GM21367 (cell line): ENCODE results near the gene FHL3.

Experiments
- ATAC-seq: cut with Tn5 transposase; IDR thresholded peaks from one replicate; pipeline ENCODE4 v1.9.1; 2021; ENCODE audit not compliant: unreplicated experiment

FHL3 gene, protein sequence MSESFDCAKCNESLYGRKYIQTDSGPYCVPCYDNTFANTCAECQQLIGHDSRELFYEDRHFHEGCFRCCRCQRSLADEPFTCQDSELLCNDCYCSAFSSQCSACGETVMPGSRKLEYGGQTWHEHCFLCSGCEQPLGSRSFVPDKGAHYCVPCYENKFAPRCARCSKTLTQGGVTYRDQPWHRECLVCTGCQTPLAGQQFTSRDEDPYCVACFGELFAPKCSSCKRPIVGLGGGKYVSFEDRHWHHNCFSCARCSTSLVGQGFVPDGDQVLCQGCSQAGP

GRCh38 chr1:38005195-38006007, at the start of gene FHL3:
Gene FHL3 (minus strand): TSS chr1:38005514. CDS start chr1:37999412, 6,102 bp downstream.
- ATAC-seq = no peak

- no peak for ATAC-seq
Observed at GRCh38 chr1:38053416-38054091, 48.2 kb upstream of the FHL3 start.

DNA sequence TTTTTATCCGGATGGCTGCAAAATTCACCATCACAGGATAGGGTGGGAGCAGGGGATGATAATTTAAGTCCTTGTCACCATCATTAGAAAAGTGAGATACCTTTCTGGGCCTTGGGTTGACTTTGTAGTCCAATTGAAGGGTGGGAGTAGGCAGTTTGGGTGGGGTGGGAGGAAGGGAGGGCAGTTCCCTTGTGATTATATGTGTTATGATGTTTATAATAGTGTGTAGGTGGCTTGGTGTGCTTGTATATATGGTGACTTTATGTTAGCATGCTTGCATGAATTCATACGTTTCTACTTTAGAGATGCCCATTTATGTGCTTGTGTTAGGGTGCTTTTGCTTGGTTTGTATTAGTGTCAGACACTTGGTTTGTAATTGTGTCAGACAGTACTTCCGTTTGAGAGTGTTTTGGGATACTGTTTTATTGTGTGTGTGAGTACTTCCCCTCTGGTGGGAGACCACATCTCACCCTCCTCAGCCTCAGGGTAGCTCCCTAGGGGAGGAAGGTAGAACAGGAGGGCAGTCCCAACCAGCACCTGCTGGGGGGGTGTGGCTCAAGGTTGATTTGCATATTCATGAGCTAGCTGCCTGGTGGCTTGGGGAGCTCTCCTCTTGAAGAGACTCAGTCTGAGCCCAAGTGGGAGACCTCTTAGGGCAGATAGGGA, 47.6 kb upstream of the FHL3 start:
- ATAC-seq = no peak

- ATAC-seq = no peak
Observed at GRCh38 chr1:38051079-38051543, 45.8 kb upstream of the FHL3 start.

- no peak for ATAC-seq
Observed at GRCh38 chr1:38050397-38051078, 45.2 kb upstream of the FHL3 start.

DNA sequence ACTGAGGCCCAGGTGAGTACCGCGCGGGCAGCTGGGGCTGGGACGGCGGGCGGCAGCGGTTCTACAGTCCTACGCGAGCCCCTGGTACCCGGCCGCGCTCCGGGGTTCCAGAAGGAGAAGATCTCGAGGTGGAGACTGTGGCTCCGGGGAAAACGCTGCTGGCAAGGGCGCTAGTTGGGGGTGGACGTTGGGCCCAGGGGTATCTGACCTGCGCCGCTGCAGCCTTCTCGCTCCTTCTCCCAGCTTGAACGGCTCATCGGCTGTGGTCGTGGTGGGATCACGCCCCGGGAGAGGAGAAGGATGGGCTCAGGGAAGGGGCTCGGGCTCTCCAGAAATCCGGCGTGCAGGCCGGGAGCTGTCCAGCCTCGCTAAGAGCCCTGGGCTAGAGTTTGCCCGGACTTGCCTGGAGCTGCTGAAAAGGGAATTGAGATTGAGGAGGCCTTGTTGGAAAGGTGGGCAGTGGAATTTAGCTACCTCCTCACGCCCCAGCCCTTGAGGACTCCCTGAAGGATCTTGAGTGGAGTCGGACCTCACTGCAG, 42.4 kb upstream of the FHL3 start:
- ATAC-seq = no peak

DNA sequence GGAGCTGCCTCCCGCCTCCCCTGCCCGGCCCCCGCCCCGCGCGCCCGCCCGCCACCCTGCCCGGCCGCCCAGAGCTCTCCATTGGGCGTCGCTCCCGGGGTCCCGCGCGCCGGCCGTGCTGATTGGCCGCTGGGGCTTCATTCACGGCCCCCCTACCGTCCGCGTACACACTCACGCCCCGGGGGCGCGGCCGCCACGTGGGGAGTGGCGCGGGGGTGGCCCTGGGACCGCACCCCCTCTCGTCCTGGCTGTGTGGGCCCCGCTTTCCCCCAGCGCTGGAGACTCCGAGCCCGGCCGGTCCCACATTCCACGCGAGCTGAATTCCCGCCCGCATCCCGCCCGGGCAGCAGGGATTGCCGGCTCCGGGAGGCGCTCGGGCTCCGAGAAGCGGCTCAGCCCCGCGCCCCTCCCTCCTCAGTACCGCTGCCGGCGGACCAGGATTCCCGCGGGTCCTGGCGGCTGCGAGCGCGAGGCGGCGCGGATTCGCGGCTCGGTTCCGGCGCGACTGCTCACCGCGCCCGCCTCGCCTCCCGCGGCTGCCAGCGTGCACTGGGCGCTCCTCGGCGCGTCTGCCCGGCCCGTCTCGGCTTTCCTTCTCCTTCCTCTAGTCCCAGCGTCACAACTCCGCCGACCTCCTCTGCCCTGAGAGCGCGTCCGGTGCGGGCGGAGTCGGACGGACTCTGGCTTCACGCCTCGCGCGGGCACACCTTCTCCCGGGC, 41.7 kb upstream of the FHL3 start:
- ATAC-seq = peak; percentile 39

GRCh38 chr1:38046333-38046883, 41.1 kb upstream of the FHL3 start, which contains the start of gene POU3F1:
Gene POU3F1 (minus strand): TSS chr1:38046793. CDS start chr1:38046743, 50 bp downstream.
- ATAC-seq = peak; percentile 38

GRCh38 chr1:38045401-38046332, 40.4 kb upstream of the FHL3 start:
- no peak for ATAC-seq

- no peak for ATAC-seq
Observed at GRCh38 chr1:38044221-38045215, 39.2 kb upstream of the FHL3 start.

DNA sequence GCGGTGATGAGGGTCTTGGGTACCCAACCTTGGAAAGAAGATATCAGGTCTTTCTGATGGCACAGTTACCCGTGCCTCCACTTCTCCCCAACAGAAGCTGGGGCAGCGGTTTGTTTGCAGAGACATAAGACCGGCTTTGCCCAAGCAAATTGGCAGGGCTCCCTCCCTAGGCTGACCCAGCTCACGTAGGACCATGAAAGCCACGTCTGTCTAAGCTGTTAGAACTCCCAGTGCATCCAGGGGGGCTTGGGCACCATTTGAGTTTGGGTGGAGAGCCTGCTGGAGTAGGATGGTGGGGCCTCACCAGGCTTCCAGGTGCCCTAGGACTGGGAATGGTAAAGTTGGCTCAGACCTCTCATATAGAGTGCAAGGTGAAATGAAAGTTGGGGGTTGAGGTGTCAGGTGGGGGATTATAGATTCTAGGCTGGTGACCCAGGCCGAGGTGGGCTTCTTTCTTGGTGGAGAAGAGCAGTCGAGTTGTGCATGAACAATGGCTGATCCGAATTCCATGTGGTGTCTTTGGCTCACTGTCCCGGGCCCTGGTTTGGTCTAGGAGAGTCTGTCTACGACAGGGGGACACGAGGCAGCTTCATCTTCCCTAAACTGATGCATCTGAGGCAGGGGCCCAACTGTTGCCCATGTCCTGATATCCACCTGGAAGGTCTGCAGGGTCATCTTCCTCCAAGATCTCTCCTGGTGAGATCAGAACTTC, 37.9 kb upstream of the FHL3 start:
- ATAC-seq = no peak

DNA sequence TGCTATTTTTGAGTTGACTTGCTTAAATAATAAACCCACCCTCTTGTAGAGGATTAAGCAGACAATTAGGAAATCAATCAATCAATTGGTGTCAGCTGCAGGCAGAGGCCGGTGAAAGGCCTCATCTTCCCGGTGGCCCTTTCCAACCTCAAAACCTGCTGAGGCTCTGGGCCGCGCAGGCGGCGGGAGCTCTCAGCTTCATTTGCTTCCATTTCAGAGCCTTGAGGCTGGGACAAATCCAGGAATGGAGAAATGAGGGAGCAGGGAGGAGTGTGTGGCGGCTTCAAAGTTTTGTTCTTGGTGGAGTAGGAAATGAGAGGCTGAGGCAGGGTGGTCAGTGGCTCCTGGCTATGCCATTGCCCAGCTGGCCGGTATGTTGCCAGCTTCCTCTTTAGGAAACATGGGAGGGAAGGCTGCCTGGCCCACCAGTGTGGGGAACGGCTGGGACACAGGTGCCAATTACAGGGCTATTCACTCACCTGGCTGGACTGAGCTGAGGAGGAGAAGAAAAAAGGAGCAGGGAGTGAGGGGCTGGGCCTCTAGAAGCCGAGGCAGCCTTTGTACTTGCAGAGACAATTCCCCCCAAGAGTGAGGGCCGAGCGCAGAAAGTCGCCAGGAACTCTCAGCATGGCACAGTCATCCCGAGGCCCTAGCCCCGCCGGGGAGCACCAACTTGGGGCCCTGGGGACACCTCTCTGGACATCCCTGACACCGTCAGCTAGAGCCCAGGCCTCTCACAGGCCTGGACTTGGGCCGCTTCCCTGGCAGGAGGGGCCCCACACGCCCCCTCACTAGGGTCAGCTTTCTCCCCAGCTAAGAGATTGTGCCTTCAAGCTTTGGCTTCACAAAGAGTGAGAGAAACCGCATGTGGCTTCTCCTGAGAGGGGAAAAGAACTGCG, 36.9 kb upstream of the FHL3 start:
- ATAC-seq = no peak

- no peak for ATAC-seq
Observed at GRCh38 chr1:38039331-38040088, 34.2 kb upstream of the FHL3 start.

DNA sequence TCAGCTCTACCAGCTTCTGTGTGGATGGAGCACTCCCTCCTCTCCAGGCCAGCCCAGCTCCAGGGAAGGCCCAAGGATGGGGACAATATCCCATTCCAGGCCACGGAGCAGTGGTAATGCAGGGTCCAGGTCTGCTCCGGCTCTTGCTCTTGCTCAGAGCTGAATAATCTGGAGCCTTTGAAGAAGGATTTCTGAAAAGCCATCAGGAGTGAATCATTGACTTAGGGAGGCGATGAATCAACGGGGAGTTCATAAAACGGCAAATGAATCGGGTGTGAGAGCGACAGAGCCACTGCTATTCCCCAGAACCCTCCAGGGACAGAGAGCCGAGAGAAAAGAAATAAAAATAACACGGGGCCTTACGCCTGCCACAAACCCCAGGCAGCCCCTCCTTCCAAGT, 33.5 kb upstream of the FHL3 start:
- no peak for ATAC-seq
